HepG2 (cell line): ENCODE data around the gene MEDAG.

Experiments used
- CHD4 ChIP-seq: fragments of 200-600 bp; sonication (generic); IDR thresholded peaks from 2 replicates; pipeline ENCODE4 v1.7.0; 2017; ENCODE audit warnings: mild to moderate bottlenecking, low read length, borderline replicate concordance
- GABPA ChIP-seq, 2 experiments: IDR thresholded peaks; 2 replicates each; pipeline ENCODE4 v1.6.1; 2011 to 2016; ENCODE audit warnings: low read depth in 2 of 2, low read length in 1 of 2, missing biosample characterization in 1 of 2, missing genetic modification characterization in 1 of 2
- HDAC2 ChIP-seq: sonication (generic); formaldehyde crosslinking; IDR thresholded peaks from 2 replicates; pipeline ENCODE4 v1.4.0; 2020; ENCODE audit warnings: missing genetic modification reagents
- ISX ChIP-seq: sonication (generic); formaldehyde crosslinking; conservative IDR thresholded peaks from 2 replicates; pipeline ENCODE4 v1.5.0; 2020; ENCODE audit warnings: missing genetic modification reagents
- KDM5B ChIP-seq: sonication (generic); formaldehyde crosslinking; IDR thresholded peaks from 2 replicates; pipeline ENCODE4 v1.4.0; 2020; ENCODE audit warnings: missing genetic modification reagents, mild to moderate bottlenecking, borderline replicate concordance
- POLR2A ChIP-seq, 2 experiments: IDR thresholded peaks; 2 replicates each; pipeline ENCODE4 v1.6.1; 2011; ENCODE audit warnings: low read depth in 2 of 2, low read length in 2 of 2, mild to moderate bottlenecking in 1 of 2, moderate library complexity in 1 of 2; ENCODE audit not compliant: insufficient read depth in 1 of 2
- THYN1 ChIP-seq: sonication (generic); formaldehyde crosslinking; IDR thresholded peaks from 2 replicates; pipeline ENCODE4 v1.8.1; 2023; ENCODE audit warnings: low read depth, mild to moderate bottlenecking, moderate library complexity, missing genetic modification reagents, borderline replicate concordance
- YY1 ChIP-seq: IDR thresholded peaks from 2 replicates; pipeline ENCODE4 v1.6.1; 2011; ENCODE audit warnings: low read length, low read depth, moderate library complexity, mild to moderate bottlenecking; ENCODE audit not compliant: insufficient read depth, insufficient replicate concordance
- ZC3H13 ChIP-seq: sonication (generic); formaldehyde crosslinking; IDR thresholded peaks from 2 replicates; pipeline ENCODE4 v1.8.1; 2023; ENCODE audit warnings: mild to moderate bottlenecking, missing genetic modification reagents, moderate library complexity
- TF ChIP-seq, protein P1 (sequence below): sonication (generic); formaldehyde crosslinking; IDR thresholded peaks from 2 replicates; pipeline ENCODE4 v1.5.0; 2020; ENCODE audit warnings: mild to moderate bottlenecking, missing genetic modification reagents, moderate library complexity
- TF ChIP-seq, protein P2 (sequence below): sonication (generic); formaldehyde crosslinking; IDR thresholded peaks from 2 replicates; pipeline ENCODE4 v1.4.0; 2020; ENCODE audit warnings: missing genetic modification reagents

DNA sequence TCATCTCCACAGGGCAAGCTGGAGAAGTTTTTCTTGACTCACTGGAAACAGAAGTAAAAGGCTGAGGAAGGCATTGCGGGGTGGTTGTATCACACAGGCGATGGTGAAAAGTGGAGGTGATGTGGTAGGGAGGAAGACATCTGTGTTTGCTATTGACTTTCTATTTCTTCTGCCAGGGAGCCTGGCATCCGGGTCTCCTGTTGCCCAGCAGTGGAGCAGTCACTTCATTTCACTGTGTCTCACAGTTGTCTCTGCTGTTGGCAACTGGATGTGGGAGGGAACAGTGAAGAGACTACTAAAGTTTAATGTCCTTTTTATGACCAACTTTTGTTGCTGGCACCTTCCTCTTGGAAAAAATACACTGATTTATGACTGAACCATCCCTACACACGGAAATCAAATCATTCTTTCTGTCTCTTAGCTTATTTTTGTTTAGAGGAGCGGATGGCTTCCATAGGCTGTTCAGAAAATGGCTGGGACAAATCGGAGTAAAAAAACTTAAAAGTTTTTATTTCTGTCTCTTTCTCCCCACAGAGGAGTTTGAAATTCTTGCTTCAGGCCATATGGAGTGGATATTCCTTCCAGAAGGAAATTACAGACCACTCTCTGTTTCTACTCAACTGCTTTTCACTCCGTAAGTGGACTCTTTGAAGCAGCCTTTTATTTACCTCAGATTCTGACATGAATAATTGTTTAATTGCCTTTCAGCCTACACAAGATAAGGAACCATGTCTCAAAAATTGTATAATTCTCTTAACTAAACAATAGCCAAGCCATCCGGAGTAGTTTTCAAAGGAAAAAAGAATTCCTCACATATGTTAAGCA is 23.8 kb upstream of the MEDAG start:
- TF ChIP-seq POLR2A (IDR thresholded peaks at IDR 0.05; ENCODE audit: insufficient read depth in 1 of 2, low read depth in 2 of 2, low read length in 2 of 2) (no peak), YY1 (no peak), GABPA (IDR thresholded peaks at IDR 0.05; ENCODE audit: low read depth, low read length) (no peak), GABPA (CRISPR knock-in tag; IDR thresholded peaks at IDR 0.05; ENCODE audit: low read depth) (no peak), HDAC2 (CRISPR knock-in tag) (no peak), CHD4 (no peak), ZC3H13 (CRISPR knock-in tag) (no peak), KDM5B (CRISPR knock-in tag) (no peak), ISX (CRISPR knock-in tag) (no peak), THYN1 (no peak)
- TF ChIP-seq, protein P1, sequence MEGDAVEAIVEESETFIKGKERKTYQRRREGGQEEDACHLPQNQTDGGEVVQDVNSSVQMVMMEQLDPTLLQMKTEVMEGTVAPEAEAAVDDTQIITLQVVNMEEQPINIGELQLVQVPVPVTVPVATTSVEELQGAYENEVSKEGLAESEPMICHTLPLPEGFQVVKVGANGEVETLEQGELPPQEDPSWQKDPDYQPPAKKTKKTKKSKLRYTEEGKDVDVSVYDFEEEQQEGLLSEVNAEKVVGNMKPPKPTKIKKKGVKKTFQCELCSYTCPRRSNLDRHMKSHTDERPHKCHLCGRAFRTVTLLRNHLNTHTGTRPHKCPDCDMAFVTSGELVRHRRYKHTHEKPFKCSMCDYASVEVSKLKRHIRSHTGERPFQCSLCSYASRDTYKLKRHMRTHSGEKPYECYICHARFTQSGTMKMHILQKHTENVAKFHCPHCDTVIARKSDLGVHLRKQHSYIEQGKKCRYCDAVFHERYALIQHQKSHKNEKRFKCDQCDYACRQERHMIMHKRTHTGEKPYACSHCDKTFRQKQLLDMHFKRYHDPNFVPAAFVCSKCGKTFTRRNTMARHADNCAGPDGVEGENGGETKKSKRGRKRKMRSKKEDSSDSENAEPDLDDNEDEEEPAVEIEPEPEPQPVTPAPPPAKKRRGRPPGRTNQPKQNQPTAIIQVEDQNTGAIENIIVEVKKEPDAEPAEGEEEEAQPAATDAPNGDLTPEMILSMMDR (CRISPR knock-in tag), result no peak
- TF ChIP-seq, protein P2, sequence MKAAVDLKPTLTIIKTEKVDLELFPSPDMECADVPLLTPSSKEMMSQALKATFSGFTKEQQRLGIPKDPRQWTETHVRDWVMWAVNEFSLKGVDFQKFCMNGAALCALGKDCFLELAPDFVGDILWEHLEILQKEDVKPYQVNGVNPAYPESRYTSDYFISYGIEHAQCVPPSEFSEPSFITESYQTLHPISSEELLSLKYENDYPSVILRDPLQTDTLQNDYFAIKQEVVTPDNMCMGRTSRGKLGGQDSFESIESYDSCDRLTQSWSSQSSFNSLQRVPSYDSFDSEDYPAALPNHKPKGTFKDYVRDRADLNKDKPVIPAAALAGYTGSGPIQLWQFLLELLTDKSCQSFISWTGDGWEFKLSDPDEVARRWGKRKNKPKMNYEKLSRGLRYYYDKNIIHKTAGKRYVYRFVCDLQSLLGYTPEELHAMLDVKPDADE, result no peak
